Loucy (cell line): ENCODE measurements around the gene C22orf31.

Source experiments
- CTCF ChIP-seq: fragments of 200-600 bp; sonication (generic); conservative IDR thresholded peaks from 2 replicates; pipeline ENCODE4 v1.5.1; 2014; ENCODE audit warnings: mild to moderate bottlenecking, antibody characterized with exemption, low read length
- EZH2phosphoT487 ChIP-seq: fragments of 200-600 bp; IDR thresholded peaks from 2 replicates; pipeline ENCODE4 v1.6.1; 2018; ENCODE audit warnings: antibody characterized with exemption, mild to moderate bottlenecking, moderate library complexity, borderline replicate concordance

GRCh38 chr22:29095459-29095858, 33.8 kb upstream of the C22orf31 start:
- no peak for TF ChIP-seq CTCF
- no peak for TF ChIP-seq EZH2phosphoT487
